ENCODE results near the gene CASP12.
"Not testable (repeated sequence)": the region's sequence is repeated elsewhere in the genome, so short reads cannot be mapped to it uniquely, and the experiment has no call there.

The CASP12 gene

DNA sequence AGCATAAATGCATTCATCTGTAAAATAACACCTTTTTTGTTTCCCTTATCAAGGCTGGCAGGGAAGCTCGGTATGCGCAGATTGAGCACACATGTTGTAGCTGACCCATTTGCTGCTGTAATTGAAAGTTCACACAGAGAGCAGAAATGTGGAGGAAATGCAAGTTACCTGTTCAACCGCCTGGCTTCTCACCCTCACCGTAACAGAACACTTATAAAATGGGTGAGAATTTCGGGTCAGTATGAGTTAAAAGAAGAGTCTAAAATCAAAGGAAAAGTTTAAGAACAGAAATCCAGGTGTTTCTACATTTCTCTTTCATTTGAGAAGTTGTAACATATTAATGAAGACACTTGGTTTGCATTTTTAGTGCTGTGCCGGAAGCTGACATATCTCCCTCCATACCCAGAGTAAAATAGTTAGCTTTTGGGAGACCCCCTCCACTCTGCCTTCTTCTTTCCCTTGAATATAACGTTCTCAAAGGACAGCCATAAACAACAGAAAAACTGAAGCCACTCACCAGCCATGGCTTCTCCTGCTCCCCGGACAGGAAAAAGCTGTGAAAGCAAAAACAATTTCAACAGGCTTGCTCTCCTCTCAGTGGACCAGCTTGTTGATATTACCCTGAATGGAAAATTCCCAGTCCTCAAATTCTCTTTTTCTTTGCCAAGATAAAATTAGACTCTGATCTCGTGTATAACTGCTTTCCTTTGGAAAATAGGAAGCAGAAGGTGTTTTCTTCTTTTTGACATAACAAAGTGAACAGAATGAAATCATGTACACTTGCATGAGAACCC is at the start of gene CASP12:
TSS of gene CASP12 (minus strand) at position 570 of the 794 bp plus-strand sequence.
- no peak for DNase-seq

DNA sequence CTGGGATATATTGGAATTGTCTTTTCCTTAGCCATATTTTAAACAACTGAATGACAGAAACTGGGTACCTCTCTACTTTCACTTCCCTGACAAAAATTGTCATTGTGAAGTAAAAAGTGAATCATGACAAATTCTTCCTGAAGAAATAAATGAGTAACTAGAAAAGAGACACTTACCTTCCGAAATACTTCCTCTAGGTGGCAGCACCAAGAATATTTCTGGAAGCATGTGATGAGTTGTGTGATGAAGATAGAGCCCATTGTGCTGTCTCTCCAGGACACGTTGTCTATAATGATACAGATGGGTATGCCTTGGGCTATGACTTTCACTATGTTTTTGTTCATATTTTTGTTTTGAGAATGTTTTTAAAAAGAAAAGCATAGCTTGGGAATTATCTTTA is 48.6 kb upstream of the CASP12 start:
- DNase-seq, result no peak

DNA sequence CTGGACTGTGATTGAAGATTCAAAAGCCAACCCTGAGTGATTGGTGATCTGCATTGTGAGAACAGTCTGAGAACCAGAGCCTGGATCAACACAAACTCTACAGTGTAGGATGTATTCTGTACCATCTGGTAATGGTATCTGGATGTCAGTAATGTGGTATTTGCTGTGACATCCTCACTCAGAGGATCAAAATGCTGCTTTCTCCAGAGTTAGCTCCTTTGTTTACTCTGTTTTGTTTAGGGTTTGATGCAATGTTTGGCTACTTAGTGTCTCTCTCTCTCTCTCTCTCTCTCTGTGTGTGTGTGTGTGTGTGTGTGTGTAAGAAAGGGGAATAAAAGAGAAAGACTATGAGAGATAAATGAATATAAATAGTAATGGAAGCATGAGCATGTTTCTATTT is 45.8 kb upstream of the CASP12 start:
- no peak for DNase-seq

- DNase-seq, result no peak
Observed at GRCh38 chr11:104943561-104943960, 45.3 kb upstream of the CASP12 start.

DNA sequence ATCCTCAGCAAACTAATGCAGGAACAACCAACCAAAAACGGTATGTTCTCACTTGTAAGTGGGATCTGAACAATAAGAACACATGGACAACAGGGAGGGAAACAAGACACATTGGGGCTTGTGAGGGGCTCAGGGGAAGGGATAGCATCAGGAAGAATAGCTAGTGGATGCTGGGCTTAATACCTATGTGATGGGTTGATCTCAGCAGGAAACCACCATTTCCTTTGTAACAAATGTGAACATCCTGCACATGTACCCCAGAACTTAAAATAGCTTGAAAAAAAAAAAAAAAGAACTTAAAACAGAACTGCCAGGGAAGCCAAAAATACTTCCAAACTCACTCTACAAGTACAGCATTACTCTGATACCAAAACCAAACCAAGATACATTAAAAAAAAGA is 36.3 kb upstream of the CASP12 start:
- DNase-seq, result no peak

GRCh38 chr11:104934073-104934472 is 35.8 kb upstream of the CASP12 start:
- not testable (repeated sequence) for DNase-seq

GRCh38 chr11:104928811-104929210 is 30.6 kb upstream of the CASP12 start:
- DNase-seq, result no peak

GRCh38 chr11:104926771-104927611 is 28.7 kb upstream of the CASP12 start:
- DNase-seq, result no peak

DNA sequence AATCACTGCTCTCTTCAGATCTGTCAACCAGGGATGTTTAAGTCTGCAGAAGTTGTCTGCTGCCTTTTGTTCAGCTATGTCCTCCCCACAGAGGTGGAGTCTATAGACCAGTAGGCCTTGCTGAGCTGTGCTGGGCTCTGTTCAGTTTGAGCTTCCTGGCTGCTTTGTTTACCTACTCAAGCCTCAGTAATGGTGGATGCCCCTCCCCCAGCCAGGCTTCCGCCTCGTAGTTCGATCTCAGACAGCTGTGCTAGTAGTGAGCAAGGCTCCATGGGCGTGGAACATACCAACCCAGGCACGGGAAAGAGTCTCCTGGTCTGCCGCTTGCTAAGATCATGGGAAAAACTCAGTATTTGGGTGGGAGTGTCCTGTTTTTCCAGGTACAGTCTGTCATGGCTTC is 27.6 kb upstream of the CASP12 start:
- DNase-seq, result no peak

- no peak for DNase-seq
Observed at GRCh38 chr11:104918113-104918824, 20.0 kb upstream of the CASP12 start.

DNA sequence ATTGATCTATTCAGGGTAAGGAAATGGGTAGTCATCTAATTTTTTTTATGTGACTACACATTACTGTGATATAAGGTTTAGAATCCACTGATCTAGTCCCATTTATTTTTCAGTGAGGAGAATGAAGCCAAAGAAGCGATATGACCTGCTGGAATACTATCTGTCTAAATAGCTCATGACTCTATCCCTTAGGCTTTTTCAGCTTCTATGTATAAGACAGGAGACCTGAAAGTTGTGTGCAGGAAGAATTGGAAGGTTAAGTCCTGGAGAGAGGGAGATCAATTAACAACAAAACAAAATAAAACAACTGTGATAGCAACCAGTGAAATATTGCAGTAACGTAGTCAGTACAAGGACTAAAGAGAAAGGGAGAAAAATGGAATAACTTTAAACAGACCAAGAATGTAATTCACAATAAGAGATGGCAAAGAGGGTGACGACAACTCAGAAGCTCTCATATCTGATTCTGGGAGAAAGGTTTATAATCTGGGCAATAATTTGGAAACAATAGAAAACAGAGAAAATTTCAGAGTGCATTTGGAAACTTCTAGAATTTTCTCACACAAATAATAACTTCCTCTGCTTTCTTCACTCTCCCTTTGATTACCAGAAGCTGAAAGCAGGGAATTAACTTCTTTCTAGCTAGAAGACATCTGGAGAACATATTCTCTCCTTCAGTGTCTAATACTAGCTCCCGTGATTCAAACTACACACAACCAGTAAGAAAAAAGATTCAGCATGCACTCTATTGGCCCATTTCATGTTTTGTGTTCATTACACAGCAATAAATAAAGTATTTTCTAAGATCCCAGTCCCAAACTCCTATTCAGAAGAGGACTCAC is 19.2 kb upstream of the CASP12 start:
- no peak for DNase-seq

GRCh38 chr11:104916442-104916841 is 18.2 kb upstream of the CASP12 start:
- no peak for DNase-seq

GRCh38 chr11:104912102-104912501 is 13.8 kb upstream of the CASP12 start:
- no peak for DNase-seq

- no peak for DNase-seq
Observed at GRCh38 chr11:104908186-104908531, 9.9 kb upstream of the CASP12 start.

DNA sequence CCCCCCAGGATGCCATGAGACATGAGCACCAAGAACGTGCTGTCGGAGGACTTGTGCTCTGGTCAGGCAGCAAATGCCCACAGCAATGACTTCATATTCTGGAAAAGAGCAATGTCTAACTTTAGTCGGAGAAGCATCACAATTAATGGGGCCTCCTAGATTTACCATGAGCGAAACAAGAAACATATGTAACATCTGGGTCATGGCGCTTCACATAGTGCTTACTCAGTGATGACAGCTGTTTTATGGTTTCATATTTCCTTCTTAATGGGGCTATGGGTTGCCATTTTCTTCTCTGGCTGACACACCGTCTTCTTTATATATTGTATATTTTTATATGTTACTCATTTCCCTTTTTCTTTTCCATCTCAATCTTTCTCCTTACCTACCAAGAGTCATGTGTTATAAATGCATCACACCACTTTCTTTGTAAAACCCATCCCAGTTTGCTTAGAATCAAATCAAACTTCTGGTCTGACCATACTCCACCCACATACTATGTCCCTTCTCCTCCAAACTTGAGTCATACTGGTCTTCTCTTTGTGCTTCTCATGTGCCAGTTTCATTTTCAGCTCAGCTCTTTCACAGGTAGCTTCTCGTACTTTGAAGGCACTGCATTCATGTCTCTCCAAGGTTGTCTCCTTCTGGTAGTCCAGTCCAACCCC is 9.4 kb upstream of the CASP12 start:
- DNase-seq, result no peak

GRCh38 chr11:104905271-104905670 is 7.0 kb upstream of the CASP12 start:
- DNase-seq, result no peak

- no peak for DNase-seq
Observed at GRCh38 chr11:104899226-104899625, 966 bp upstream of the CASP12 start.

- no peak for DNase-seq
Observed at GRCh38 chr11:104898685-104899013, 389 bp upstream of the CASP12 start.

DNA sequence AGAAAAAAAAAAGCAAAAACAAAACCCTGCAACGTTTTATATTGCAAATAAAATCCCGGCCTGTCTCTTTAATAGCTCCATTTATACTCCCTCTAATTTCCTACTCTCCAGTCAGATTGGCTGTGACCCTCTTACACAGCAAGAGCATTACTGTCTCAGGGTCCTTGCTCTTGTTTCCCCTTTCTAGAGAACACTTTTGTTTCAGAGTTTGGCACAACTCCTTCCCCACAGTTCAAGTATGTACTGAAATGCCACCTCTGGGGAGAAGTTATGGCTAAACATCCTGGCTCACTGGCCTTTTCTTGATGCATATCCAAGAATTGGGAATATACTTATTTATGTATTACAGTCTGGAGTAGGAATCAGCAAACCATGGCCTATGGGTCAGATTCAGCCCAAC is 2.6 kb downstream of the CASP12 start:
- no peak for DNase-seq

DNA sequence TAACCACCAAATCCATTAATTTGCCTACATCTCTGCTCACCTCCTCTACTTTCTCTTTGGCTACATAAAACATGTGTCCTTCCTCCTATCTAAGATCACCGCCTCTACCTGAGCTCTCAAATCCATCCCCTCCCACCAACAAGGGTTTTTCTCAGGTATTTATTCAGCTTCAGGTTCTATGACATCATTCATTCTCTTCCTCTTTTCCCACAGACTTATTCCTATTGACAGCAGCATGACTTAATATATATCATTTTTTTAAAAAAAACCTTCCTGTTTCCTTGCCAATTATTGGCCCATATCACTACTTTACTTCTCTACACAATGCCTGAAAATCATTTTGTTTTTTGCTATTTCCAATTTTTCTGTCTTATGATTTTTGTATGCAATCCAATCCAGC is 4.4 kb downstream of the CASP12 start:
- DNase-seq, result no peak

DNA sequence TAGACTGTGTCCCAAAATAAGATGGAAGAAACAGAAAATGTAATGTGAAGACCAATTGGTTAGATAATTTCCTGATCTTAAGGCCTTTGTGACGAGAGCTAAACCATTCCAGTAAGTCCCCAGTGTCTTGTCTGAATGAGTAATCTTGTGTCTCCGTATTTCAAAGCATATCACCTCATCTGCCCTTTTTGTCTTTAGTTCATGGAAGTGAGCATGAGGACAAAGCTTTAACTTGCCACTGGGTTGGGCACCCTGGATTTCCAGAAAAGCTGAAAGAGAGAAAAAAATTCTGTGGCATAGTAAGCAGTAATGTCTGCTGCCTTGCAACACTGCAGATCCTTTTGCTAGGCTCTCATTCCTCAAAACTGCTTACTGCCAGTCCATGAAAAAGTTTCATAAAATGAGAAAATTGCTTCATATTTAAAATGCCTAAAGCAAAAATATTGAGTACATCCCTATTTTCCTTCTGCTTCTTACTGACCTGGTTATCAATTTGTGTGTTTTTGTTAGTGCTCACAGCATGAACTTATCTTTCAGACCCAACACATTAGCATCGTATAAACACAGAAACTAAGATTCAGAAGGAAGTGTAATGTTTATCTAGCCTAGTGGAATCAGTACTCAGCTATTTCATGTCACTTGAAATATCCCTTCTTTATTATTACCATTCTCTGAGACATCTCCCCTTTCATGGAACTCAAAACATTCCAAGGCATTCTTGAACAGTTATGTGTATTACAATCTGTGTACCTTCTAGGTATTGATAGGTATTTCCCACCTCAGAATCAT is 5.3 kb downstream of the CASP12 start:
- no peak for DNase-seq

Measured in NCI-H526 treated with DMSO at 0.1 percent for 48 hours (cell line).